ENCODE measurements around the gene TUSC2. TPM values are rescaled to one million over a fixed set of nuclear protein-coding genes. Genes with fewer than 3 reads are reported as not detected.

TUSC2 gene
- total RNA-seq, 1 donor from 2014 or later = 41.4 TPM

DNA sequence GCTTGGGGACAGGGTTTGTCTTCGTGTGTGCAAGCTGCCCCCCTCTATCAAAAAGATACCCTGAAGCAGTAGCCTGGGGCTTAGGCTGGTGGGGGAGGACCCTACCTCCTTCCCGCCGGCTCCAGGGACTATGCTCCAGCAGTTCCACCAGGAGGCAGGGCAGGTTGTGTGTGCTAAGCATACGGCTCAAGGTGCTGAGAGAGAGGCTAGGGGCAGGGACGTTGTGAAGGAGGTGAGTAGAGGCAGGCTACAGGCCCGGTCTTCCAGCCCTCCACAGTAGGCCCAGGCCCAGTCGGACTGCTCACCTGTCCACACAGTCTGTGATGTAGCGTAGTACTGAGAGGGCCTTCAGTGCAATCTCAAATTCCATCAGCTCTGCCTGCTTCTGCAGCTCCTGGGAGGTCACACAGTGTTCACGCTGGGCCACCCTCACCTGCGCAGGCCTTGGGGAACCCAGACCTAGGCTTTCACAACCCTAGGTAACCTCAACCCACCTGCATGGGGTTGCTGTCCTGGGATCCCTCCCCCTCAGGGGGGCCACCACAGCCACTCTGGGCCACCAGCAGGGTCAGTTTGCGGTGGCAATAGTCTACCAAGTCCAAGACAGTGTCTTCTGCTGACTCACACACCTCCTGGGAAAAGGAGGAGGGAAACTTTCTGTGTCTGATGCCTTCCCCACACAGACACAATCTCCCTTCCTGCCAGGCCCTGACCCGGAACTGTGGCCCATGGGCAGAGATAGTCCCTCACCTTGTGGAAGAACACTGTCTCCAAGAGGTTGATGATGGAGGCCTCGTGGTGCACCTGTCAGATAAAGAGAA is 15.0 kb upstream of the TUSC2 start:
- DNase-seq (ENCODE audit: low read depth) (no peak), FAIRE-seq (no peak)
- peaks cover 6% of the 10 kb centered on the region for H3K9me3 Mint-ChIP-seq (ENCODE audit: unreplicated experiment)
- Histone ChIP-seq H3K4me2 (ENCODE audit: low read length) (no peak overlapping the region), H3K9ac (ENCODE audit: low read length) (no peak overlapping the region), H3K27me3 (ENCODE audit: insufficient read depth, low read length) (no peaks in the 10 kb centered on the region), H3K79me2 (ENCODE audit: insufficient read depth, low read length) (no peaks in the 10 kb centered on the region), H3K9me3 (ENCODE audit: insufficient read depth, low read depth, low read length) (no peaks in the 10 kb centered on the region), H4K20me1 (ENCODE audit: insufficient read depth, low read length) (peaks cover 4% of the 10 kb centered on the region), H2AFZ (ENCODE audit: low read depth, low read length) (no peak overlapping the region), H3K4me1 (ENCODE audit: insufficient read depth, low read length) (peaks cover 18% of the 10 kb centered on the region), H3K36me3 (ENCODE audit: insufficient read depth, low read length) (no peaks in the 10 kb centered on the region), H3K4me3 (ENCODE audit: insufficient read depth, low read depth, low read length) (no peak overlapping the region), H3K27ac (ENCODE audit: low read depth, low read length) (no peak overlapping the region)
- no peak overlapping the region for H3K4me3 Mint-ChIP-seq (ENCODE audit: unreplicated experiment)
- H3K4me1 Mint-ChIP-seq (ENCODE audit: low read depth, unreplicated experiment) = peaks cover 9% of the 10 kb centered on the region
- TF ChIP-seq, protein P1, sequence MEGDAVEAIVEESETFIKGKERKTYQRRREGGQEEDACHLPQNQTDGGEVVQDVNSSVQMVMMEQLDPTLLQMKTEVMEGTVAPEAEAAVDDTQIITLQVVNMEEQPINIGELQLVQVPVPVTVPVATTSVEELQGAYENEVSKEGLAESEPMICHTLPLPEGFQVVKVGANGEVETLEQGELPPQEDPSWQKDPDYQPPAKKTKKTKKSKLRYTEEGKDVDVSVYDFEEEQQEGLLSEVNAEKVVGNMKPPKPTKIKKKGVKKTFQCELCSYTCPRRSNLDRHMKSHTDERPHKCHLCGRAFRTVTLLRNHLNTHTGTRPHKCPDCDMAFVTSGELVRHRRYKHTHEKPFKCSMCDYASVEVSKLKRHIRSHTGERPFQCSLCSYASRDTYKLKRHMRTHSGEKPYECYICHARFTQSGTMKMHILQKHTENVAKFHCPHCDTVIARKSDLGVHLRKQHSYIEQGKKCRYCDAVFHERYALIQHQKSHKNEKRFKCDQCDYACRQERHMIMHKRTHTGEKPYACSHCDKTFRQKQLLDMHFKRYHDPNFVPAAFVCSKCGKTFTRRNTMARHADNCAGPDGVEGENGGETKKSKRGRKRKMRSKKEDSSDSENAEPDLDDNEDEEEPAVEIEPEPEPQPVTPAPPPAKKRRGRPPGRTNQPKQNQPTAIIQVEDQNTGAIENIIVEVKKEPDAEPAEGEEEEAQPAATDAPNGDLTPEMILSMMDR (IDR thresholded peaks at IDR 0.05; ENCODE audit: insufficient read depth, low read depth, low read length) = no peak
- TF ChIP-seq EZH2 (IDR thresholded peaks at IDR 0.05; ENCODE audit: insufficient read depth, low read length) = no peak
- H3K36me3 Mint-ChIP-seq (ENCODE audit: low read depth, unreplicated experiment) = no peaks in the 10 kb centered on the region
- H3K27ac Mint-ChIP-seq (ENCODE audit: unreplicated experiment) = no peak overlapping the region
- H3K27me3 Mint-ChIP-seq (ENCODE audit: low read depth, unreplicated experiment) = peaks cover 36% of the 10 kb centered on the region

DNA sequence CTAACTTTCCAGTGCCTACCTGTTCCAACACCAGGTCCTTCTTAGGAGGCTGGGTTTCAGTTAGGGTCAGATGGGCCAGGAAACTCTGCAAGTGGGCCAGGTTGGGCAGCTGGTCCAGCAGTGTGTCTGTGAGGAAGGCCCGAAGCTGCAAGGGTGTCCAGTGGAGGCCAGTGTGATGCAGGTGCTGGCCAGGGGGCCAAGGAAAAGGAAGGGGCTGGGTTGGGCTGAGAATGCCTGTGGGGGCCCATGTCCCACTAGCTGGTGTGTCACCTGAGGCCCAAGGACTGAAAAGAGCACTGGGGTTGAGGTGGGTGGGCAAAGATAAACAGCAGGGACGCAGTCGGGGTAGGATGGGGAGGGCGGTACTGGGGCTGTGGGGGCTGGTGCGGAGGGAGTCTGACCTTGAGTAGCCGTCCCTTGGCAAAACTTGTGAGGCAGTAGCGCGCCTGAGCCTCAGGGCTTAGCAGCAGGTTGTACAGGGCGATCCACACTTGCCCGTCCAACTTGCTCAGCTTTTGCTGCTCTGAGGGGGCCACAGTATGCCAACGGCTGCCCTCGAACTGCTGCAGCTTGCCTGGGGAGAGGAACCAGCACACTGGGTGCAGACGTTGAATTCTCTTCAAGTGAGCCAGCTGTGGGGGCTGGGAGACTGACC is 14.1 kb upstream of the TUSC2 start:
- no peak overlapping the region for H3K27ac Mint-ChIP-seq (ENCODE audit: unreplicated experiment)
- Histone ChIP-seq H2AFZ (ENCODE audit: low read depth, low read length) (no peak overlapping the region), H3K9me3 (ENCODE audit: insufficient read depth, low read depth, low read length) (no peaks in the 10 kb centered on the region), H3K79me2 (ENCODE audit: insufficient read depth, low read length) (no peaks in the 10 kb centered on the region), H3K4me1 (ENCODE audit: insufficient read depth, low read length) (peaks cover 24% of the 10 kb centered on the region), H3K4me2 (ENCODE audit: low read length) (no peak overlapping the region), H3K9ac (ENCODE audit: low read length) (no peak overlapping the region), H3K27me3 (ENCODE audit: insufficient read depth, low read length) (no peaks in the 10 kb centered on the region), H4K20me1 (ENCODE audit: insufficient read depth, low read length) (no peaks in the 10 kb centered on the region), H3K36me3 (ENCODE audit: insufficient read depth, low read length) (no peaks in the 10 kb centered on the region), H3K27ac (ENCODE audit: low read depth, low read length) (no peak overlapping the region), H3K4me3 (ENCODE audit: insufficient read depth, low read depth, low read length) (no peak overlapping the region)
- H3K36me3 Mint-ChIP-seq (ENCODE audit: low read depth, unreplicated experiment) = no peaks in the 10 kb centered on the region
- peaks cover 6% of the 10 kb centered on the region for H3K9me3 Mint-ChIP-seq (ENCODE audit: unreplicated experiment)
- H3K4me3 Mint-ChIP-seq (ENCODE audit: unreplicated experiment) = no peak overlapping the region
- H3K4me1 Mint-ChIP-seq (ENCODE audit: low read depth, unreplicated experiment) = peaks cover 10% of the 10 kb centered on the region
- DNase-seq (ENCODE audit: low read depth) = no peak
- TF ChIP-seq EZH2 (IDR thresholded peaks at IDR 0.05; ENCODE audit: insufficient read depth, low read length) = no peak
- TF ChIP-seq, protein P1 (IDR thresholded peaks at IDR 0.05; ENCODE audit: insufficient read depth, low read depth, low read length) = no peak
- FAIRE-seq = no peak
- H3K27me3 Mint-ChIP-seq (ENCODE audit: low read depth, unreplicated experiment) = peaks cover 36% of the 10 kb centered on the region
